HG02610 (cell line): Measurements from ENCODE around the gene FAAP100.
"Not testable (repeated sequence)": the region's sequence is repeated elsewhere in the genome, so short reads cannot be mapped to it uniquely, and the experiment has no call there.

Source experiments
- ATAC-seq: cut with Tn5 transposase; IDR thresholded peaks from one replicate; pipeline ENCODE4 v1.9.1; 2021; ENCODE audit warnings: mild to moderate bottlenecking, moderate library complexity; ENCODE audit not compliant: unreplicated experiment

Gene FAAP100

GRCh38 chr17:81552244-81553017 is at the start of gene FAAP100:
Gene FAAP100, minus strand, starts transcription at chr17:81552353. Its CDS starts 23 bp downstream, at chr17:81552330.
- peak; percentile 34 for ATAC-seq

GRCh38 chr17:81601525-81602120 is 49.5 kb upstream of the FAAP100 start:
- ATAC-seq = no peak

GRCh38 chr17:81599719-81600486 is 47.8 kb upstream of the FAAP100 start:
- ATAC-seq = no peak

- no peak for ATAC-seq
Measured at GRCh38 chr17:81593105-81593871, 41.1 kb upstream of the FAAP100 start.

GRCh38 chr17:81591971-81592370 is 39.8 kb upstream of the FAAP100 start:
- no peak for ATAC-seq

GRCh38 chr17:81590121-81590520 is 38.0 kb upstream of the FAAP100 start:
- no peak for ATAC-seq

GRCh38 chr17:81589612-81590011 is 37.5 kb upstream of the FAAP100 start:
- ATAC-seq = no peak

- no peak for ATAC-seq
Measured at GRCh38 chr17:81586096-81586495, 33.9 kb upstream of the FAAP100 start.

- ATAC-seq = not testable (repeated sequence)
Measured at GRCh38 chr17:81584771-81585170, 32.6 kb upstream of the FAAP100 start.

GRCh38 chr17:81583589-81584342 is 31.6 kb upstream of the FAAP100 start:
- ATAC-seq = no peak

- ATAC-seq = no peak
Measured at GRCh38 chr17:81582749-81583148, 30.6 kb upstream of the FAAP100 start.

- no peak for ATAC-seq
Measured at GRCh38 chr17:81582341-81582740, 30.2 kb upstream of the FAAP100 start.

- ATAC-seq = no peak
Measured at GRCh38 chr17:81581758-81582157, 29.6 kb upstream of the FAAP100 start.

- no peak for ATAC-seq
Measured at GRCh38 chr17:81580481-81580880, 28.3 kb upstream of the FAAP100 start.

GRCh38 chr17:81579821-81580321 is 27.7 kb upstream of the FAAP100 start:
- ATAC-seq = no peak

- ATAC-seq = no peak
Measured at GRCh38 chr17:81579298-81579697, 27.1 kb upstream of the FAAP100 start.

- no peak for ATAC-seq
Measured at GRCh38 chr17:81578561-81579225, 26.5 kb upstream of the FAAP100 start.

- ATAC-seq = no peak
Measured at GRCh38 chr17:81578038-81578441, 25.9 kb upstream of the FAAP100 start.

- ATAC-seq = no peak
Measured at GRCh38 chr17:81577278-81578000, 25.3 kb upstream of the FAAP100 start.
